NCI-H69 (cell line): ENCODE data around the gene BRAT1.
"Not testable (repeated sequence)": the region's sequence is repeated elsewhere in the genome, so short reads cannot be mapped to it uniquely, and the experiment has no call there.

Experiments used
- DNase-seq: peaks from one replicate; lab custom pipeline; 2025; lab: John Stamatoyannopoulos, UW

BRAT1 gene

DNA sequence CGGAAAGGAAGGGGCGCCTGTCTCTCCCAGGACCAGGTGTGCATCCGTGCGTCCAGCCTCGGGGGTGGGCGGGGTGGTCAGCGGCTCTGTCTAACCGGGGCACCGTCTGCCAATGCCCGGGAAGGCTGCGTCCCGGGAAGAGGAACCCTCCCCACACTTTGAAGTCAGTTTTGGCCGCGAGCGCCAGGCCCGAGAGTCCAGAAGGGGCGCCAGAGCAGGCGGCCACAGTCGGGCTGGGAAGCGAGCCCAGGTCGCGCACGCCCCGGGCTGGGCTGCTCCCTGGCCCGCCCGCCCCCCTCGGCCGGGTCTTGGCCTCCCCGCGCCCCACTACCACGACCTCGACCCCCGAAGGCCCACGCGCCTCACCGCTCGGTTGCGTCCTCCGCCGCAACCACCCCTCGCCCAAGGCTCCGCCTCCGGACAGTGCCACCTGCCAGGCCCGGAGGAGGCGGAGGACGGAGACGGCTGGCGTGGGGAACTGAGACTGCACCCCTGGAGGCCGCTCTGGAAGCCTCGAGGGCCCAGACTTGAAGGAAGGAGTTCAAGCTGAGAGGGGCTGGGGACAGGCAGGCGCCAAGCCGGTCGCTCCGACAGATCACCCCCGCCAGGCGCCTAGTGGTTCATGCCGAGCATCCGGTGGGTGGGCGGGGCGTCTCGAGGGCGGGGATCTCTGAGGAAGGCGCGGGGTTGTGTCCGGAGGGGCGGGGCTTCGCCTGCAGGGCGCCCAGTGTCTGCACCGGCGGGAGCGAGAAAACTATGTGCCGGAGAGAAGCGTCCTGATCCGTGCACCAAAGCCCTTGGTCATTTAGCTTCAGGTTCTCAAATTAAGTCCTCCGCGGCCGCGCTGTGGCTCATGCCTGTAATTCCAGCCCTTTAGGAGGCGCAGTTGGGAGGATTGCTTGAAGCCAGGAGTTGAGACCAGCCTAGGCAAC lies at the start of gene BRAT1:
BRAT1 (minus strand) TSS at position 404 of the 932 bp plus-strand sequence. CDS start 1,093 bp downstream, outside the sequence.
- DNase-seq: peak; percentile 98

DNA sequence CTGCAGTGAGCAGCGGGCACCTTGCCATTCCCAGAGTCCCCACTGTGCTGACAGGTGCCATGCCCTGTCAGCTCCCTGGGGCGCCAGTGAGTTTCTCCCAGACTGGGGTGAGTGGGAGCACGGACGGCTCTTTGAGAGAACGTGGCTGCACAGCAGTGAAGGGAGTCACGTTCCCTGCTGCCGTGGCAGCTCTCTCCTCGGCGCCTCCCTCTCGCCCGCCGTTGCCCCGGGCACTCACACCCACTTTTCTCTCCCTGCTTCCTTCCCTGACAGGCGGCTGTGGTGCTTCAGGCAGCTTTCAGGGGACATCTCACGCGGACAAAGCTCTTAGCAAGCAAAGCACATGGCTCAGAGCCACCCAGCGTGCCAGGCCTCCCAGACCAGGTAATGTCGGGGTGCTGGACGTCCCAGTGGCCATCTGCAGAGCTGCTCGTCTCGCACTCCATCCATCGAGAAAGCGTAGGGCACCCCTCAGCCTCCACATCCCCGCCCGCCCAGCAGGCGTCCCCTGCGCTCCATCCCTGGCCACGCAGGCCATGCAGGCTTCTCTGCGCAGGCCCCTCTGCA lies 49.4 kb upstream of the BRAT1 start:
- DNase-seq: peak; percentile 38

DNA sequence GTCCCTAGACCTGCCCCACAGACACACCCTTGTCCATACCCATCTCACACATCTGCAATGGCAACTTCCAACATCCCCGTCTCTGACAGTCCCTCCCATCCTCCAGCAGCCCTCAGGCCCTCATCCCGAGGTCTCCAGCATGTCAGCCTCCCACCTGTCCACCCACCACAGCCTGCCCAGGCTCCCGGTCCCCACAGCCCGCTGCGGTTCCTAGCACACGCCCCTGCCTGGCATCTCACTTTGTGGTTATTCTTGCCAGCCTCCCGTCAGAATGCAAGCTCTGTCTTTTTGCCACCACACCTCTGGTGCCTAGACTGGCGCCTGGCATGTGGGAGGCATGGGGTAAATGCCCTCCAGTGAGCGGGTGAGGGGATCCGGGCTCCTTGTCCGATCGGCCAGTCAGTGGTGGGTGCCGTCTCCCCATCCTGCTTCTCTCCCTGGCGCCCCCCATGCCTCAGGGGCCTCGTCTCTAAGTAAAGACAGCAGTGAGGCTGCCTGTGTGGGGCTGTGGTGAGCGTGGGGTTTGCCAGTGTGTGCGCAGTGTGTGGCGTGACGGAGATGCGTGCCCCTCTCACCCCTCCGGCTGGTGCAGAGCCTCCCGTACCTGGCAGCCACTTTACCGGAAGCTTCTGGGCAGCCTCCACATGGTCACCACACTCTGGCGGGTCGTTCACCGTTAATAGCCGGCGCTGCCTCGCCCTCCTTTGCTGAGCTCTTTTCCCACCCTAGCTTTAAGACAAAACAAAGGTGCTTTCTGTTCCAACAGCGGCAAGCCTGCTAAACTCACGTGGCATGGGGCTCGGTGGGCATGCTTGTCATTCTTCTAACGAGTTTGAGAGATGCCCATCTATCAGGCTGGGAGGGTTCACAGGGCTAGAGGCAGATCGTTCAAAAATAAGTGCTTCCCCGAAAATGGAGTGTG lies 48.0 kb upstream of the BRAT1 start:
- DNase-seq: no peak

DNA sequence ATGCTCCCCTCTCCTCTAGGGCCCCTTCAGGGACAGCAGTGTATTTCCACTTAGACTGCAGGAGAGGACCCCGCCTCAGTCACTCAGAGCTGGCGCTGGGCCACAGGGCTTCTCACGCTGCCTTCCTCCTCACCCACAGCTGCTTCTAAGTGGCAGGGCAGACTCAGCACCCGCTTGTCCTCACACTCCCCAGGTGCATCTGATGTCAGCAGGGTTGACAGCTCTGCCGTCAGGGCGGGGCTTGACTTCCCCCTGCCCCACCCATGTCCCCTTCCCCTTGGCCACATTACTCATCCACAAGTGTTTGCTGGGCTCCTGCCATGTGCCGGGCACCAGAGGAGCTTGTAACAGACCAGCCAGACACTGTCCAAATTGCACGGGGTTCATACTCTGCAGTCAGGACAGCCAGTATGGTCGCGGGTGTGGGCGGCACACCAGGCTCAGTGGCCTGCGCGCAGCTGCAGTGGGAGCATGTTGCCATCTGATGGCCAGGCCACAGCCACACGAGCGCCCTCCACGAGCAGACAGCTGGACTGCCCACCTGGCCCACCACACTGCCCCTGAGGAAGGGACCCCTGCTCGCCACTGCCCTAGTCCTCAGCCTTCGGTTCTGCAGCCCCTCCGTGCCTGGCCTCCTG lies 47.2 kb upstream of the BRAT1 start:
- DNase-seq: peak; percentile 29

GRCh38 chr7:2601907-2602306 lies 46.6 kb upstream of the BRAT1 start:
- no peak for DNase-seq

DNA sequence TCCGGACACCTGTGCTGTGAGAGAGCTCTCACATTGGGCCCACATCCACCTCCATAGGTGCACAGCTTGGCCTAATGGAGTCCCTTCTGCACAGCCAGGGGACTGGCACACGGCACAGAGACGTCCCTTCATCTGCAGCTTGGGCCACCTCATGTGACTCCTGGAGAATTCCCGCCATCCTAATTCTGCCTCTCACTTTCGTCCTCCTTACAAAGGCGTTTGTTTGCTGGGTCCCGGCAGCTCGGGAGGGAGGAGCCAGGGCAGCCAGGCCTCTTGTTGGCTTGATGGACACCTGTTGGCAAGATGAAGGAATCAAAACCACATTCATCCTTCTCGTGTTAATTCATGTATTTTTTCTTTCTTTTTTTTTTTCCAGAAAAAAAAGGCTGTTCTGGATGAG lies 45.7 kb upstream of the BRAT1 start:
- DNase-seq: no peak

DNA sequence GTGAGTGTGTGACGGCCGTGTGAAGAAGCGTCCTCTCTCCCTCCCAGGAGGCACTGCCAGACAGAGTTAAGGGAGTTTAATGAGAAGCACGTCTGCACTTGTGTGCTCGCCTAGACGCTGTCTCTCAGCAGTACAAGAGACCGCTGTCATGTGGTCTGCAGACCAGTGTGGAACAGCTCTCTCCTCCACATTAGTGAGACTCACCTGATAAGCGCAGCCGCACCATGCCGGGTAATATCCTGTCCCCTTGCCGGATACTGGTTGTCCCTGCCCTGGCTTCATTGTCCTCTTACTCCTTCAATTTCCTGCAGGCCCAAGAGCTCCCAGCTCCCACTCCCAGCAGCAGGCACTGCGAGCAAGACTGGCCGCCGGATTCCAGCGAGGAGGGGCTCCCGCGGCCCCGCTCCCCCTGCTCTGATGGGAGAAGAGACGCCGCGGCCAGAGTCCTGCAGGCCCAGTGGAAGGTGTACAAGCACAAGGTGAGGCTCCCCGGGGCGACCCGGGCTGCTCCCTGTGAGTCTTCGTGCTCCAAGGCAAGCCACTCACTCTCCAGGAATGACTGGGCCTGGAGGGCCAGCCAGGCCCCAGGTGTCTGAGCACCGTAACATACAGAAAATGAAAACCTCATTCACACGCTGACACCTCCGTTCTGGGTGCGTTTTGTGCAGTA lies 43.0 kb upstream of the BRAT1 start:
- no peak for DNase-seq

- DNase-seq: no peak
These were observed 41.9 kb upstream of the BRAT1 start for GRCh38 chr7:2597273-2597640.

DNA sequence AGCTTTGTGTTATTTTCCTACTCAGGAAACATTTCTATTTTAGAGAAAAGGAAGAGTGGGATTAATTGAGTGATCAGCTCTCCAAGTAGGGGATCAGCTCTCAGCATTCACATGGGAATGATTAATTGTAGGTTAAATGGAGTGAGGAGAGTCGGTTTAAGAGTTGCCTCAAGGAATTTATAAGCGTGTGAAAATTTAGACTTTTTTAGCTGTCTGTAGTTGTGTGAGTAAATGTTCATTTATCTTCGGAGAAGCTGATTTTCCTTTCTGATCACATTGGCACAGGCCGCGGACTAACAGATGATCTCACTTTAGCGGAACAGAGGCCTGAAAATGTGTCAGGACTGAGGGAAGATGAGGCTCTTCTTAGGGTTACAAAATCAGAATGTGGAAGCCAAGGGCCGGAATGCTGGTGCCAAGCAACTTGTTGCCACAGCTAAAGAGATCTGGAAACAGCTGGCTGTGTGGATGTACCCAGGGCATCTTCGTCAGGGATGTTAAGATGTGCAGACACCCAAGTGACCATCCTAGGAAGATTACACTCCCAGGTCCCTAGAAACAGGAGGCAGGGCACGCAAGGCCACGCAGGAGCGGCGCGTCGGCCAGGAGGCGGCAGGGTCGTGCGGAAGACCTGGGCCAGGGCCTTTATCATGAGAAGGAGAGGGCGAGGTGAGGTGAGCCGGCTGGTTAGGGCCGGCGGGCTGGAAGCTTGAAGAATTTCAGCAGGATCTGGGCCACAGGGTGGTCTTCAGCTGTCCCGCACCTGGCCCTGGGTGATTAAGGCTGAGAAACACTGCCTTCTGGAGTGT lies 41.3 kb upstream of the BRAT1 start:
- no peak for DNase-seq

DNA sequence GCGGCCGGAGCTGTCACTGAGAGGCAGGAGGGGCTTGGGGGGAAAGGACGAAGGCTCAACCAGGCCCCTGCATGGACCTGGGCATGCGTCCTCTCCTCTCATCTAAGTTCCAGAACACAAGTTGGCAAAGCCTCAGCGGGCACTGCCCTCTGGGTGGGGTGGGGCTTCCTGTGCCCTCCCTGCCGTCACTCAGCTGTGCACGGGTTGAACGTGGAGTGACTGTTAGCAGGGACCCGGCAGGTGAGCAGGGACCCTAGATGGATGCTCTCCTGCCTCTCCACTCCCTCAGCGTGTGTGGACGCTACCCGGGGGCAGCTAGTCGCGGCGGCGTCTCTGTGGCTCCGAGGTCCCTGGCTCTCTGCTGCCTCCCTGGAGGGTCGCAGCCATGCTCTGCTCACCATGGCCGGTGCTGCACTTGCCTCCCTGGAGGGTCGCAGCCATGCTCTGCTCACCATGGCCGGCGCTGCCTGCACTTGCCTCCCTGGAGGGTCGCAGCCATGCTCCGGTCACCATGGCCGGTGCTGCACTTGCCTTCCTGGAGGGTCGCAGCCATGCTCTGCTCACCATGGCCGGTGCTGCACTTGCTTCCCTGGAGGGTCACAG lies 40.0 kb upstream of the BRAT1 start:
- DNase-seq: no peak

- DNase-seq: no peak
These were observed 39.3 kb upstream of the BRAT1 start for GRCh38 chr7:2594599-2594998.

DNA sequence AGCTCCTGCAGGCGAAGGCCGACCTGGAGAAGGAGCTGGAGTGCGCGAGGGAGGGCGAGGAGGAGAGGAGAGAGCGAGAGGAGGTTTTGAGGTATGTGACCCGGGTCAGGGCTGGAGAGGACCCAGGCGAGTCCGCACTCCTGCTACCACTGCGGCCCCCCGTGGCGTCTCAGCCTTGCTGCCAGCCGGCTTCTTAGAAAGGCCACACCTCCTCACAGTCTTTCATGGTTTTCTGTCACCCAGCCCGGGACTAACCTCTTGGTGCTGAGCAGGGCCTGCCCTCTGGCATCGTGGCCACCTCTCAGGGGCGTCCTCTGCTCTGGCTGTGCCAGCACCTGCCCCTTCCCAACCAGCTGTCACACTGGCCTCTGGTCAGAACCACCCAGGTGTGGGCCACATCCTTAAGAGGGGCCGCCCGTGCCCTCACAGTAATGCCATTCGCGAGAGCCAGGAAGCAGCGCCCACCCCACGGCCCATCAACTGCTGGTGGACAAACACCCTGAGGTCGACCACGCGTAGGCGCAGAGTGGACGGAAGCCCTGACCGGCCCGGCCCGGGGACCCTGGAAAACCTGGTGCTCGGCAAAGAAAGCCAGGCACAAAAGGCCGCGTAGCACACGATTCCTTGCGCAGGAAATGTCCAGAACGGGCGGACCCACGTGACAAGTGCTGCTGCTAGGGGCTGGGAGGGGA lies 37.9 kb upstream of the BRAT1 start:
- no peak for DNase-seq

DNA sequence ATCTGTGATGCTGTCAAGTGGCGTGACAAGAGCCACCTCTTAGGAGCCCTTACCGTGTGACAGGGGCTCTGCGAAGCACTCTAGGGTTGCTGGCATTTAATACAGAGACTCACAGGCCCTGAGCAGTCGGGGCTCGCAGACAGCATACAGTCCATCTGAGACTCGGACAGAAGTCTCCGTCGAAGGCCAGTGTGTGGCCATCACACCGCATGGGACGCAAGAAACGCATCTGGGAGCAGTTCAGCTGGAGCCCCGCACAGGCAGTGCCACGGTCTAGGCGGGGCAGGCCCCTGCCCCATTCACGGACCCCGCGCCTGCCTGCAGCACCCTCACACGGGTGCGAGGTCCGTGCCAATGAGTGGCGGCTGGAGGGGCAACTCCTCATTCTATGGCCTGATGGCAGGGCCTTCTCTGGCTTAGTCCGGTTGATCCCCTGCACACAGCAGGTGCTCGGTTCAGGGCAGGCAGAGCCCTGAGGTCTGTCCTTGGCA lies 37.1 kb upstream of the BRAT1 start:
- DNase-seq: no peak

- not testable (repeated sequence) for DNase-seq
These were observed 34.6 kb upstream of the BRAT1 start for GRCh38 chr7:2589941-2590340.

- no peak for DNase-seq
These were observed 34.0 kb upstream of the BRAT1 start for GRCh38 chr7:2589341-2589740.

DNA sequence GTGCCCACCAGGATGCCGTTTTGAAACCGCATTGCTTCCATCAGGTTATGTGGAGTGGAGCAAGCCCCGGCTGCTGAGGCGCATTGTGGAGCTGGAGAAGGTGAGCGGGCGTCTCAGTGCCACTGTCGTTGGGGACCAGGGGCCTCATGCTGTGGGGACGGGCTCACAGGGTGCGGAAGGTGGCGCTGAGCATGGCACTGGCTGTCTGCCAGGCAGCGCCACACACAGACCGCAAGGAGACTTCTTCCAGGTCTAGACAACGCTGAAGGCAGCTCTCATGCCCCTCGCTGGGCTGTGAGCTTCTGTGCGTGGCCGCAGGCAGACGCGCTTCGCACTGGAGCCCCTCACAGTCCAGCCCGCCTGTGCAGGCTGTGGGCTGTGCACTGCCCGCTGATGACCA lies 32.5 kb upstream of the BRAT1 start:
- no peak for DNase-seq

- no peak for DNase-seq
These were observed 31.8 kb upstream of the BRAT1 start for GRCh38 chr7:2587134-2587533.

DNA sequence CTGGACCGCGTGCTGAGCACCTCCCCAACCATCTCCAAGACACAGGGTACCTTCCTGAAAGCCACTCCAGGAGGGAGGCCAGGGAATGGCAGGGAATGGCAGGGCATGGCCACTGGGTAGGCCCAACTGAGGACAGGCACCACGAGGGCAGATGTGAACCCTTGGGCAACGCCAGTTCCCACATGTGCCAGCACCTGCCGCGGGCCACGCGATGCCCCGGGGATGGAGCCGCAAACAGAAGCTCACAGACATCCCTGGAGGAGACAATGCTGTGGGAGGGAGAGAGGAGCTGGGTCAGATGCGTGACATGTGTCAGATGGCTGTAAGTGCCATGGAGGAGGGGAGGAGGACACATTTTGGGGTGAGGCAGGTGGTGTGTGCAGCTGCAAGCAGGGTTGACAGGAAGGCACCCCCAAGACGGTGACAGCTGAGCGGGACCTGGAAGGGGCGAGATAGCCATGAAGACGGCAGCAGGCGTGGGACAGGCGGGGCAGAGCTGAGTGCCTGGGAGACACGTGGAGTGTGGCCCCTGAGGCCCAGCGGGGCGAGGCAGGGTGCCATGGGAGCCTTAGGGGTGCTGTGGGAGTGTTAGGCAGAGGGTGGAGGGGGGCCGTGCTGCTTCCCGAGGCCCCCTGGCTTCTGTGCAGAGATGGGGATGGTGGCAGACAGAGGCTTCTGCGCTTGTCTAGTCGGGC lies 31.1 kb upstream of the BRAT1 start:
- DNase-seq: no peak

DNA sequence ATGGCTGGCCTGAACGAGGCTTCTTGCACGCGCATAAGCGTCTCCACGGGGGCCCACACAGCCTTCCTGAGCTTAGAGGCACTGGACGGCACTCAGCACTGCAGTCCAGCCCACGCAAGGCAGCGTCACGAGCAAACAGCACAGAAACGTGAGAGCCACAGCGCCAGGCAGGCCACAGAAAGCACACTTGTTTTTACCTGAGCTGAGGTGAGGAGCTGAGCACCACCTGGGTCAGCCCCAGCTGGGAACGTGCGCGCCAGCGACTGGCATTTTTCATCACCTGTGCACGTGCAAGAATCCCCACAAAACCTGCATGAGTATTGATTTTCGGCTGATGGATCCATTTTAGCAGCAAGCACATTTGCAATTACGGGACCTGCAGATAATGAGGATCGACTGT lies 30.1 kb upstream of the BRAT1 start:
- DNase-seq: no peak
